Endothelial cell of umbilical vein (primary cell): ENCODE data around the gene CSMD2. TPM values are rescaled to one million over a fixed set of nuclear protein-coding genes. Genes with fewer than 3 reads are reported as not detected.

Source experiments
- BruUV-seq: library from RNA; stranded (reverse); fragments of 400-500 nt; replicated peaks from 2 replicates; lab custom pipeline; 2021; lab: Mats Ljungman, UMichigan
- CTCF ChIA-PET: fragments of 300-600, 350-600 bp; sonication (Branson Sonifier 250); formaldehyde crosslinking; loops from one replicate; lab custom pipeline; 2021; ENCODE audit warnings: antibody characterized with exemption, inconsistent platforms; lab: Charles Lee
- POLR2A ChIA-PET: fragments of 300-600, 350-600 bp; sonication (Branson Sonifier 250); formaldehyde crosslinking; loops from one replicate; lab custom pipeline; 2021; ENCODE audit warnings: antibody characterized with exemption, inconsistent platforms; lab: Charles Lee
- DNase-seq: peaks from one replicate; pipeline ENCODE4 v3.0.0-alpha.2; 2011; ENCODE audit warnings: low read depth, low spot score
- FAIRE-seq: peaks from 2 replicates; lab custom pipeline; 2011; peaks lifted over from hg19 to GRCh38; lab: Jason Lieb, UNC
- H2AFZ ChIP-seq: 2 replicates; pipeline ENCODE4 v1.6.0; 2012; ENCODE audit warnings: low read depth, low read length, control low read depth, inconsistent platforms
- H3K27ac ChIP-seq: 2 replicates; pipeline ENCODE4 v1.5.1; 2011; ENCODE audit warnings: low read depth, mild to moderate bottlenecking, control low read depth, low read length, moderate library complexity; ENCODE audit not compliant: insufficient read depth
- H3K27me3 ChIP-seq, 2 experiments: 2 replicates each; pipeline versions ENCODE4 v1.6.0 to v1.6.1; 2011; ENCODE audit warnings: low read length in 2 of 2, mixed read lengths in 1 of 2; ENCODE audit not compliant: control insufficient read depth in 2 of 2, insufficient read depth in 2 of 2
- H3K36me3 ChIP-seq, 2 experiments: 2 replicates in 1 of 2; 3 replicates in 1 of 2; pipeline ENCODE4 v1.5.1; 2011; ENCODE audit warnings: low read length in 2 of 2, mild to moderate bottlenecking in 1 of 2, moderate library complexity in 1 of 2; ENCODE audit not compliant: control insufficient read depth in 2 of 2, insufficient read depth in 2 of 2; ENCODE audit errors: extremely low read depth in 1 of 2
- H3K4me1 ChIP-seq: 3 replicates; pipeline ENCODE4 v1.5.1; 2011; ENCODE audit warnings: mild to moderate bottlenecking, low read length; ENCODE audit not compliant: control insufficient read depth, insufficient read depth; ENCODE audit errors: extremely low read depth
- H3K4me2 ChIP-seq: 2 replicates; pipeline ENCODE4 v1.6.1; 2011; ENCODE audit warnings: low read length, control low read depth, mixed read lengths; ENCODE audit not compliant: insufficient read depth
- H3K4me3 ChIP-seq, 3 experiments: fragments of 200-600 bp in 1 of 3; sonication (generic), shearing (Covaris generic) in 1 of 3; replicated peaks in 1 of 3; 2 replicates each; pipeline ENCODE4 v1.5.1; 2011 to 2016; ENCODE audit warnings: control low read depth in 3 of 3, low read length in 3 of 3, mild to moderate bottlenecking in 2 of 3, inconsistent platforms in 1 of 3, low read depth in 1 of 3, moderate library complexity in 1 of 3; ENCODE audit not compliant: insufficient read depth in 1 of 3
- H3K79me2 ChIP-seq: 2 replicates; pipeline ENCODE4 v1.6.0; 2012; ENCODE audit warnings: low read length, inconsistent platforms; ENCODE audit not compliant: control insufficient read depth, insufficient read depth
- H3K9ac ChIP-seq: replicated peaks from 2 replicates; pipeline ENCODE3; 2011; ENCODE audit warnings: low read length, control low read depth; ENCODE audit not compliant: insufficient read depth; ENCODE audit errors: extremely low read depth
- H3K9me1 ChIP-seq: replicated peaks from 3 replicates; pipeline ENCODE4 v1.6.0; 2011; ENCODE audit warnings: mild to moderate bottlenecking, low read length; ENCODE audit not compliant: control insufficient read depth, insufficient read depth; ENCODE audit errors: extremely low read depth
- H3K9me3 ChIP-seq: replicated peaks from 2 replicates; pipeline ENCODE4 v1.5.1; 2012; ENCODE audit warnings: low read length, inconsistent platforms; ENCODE audit not compliant: control insufficient read depth, insufficient read depth
- H4K20me1 ChIP-seq: replicated peaks from 2 replicates; pipeline ENCODE3; 2011; ENCODE audit warnings: mild to moderate bottlenecking, low read length; ENCODE audit not compliant: control insufficient read depth, insufficient read depth; ENCODE audit errors: extremely low read depth
- CTCF ChIP-seq, 2 donors: IDR thresholded peaks; 1 replicate in 1 of 2; 2 replicates in 1 of 2; pipeline ENCODE4 v1.5.1; 2011; ENCODE audit warnings: low read length in 2 of 2, mild to moderate bottlenecking in 2 of 2, moderate library complexity in 2 of 2, control low read depth in 1 of 2, inconsistent platforms in 1 of 2, low read depth in 1 of 2; ENCODE audit not compliant: insufficient read depth in 1 of 2; ENCODE audit errors: extremely low read depth in 1 of 2
- EZH2 ChIP-seq: IDR thresholded peaks from 2 replicates; pipeline ENCODE4 v1.6.1; 2012; ENCODE audit warnings: borderline replicate concordance, low read depth, mild to moderate bottlenecking, moderate library complexity, low read length, inconsistent platforms; ENCODE audit not compliant: severe bottlenecking
- FOS ChIP-seq: IDR thresholded peaks from 2 replicates; pipeline ENCODE4 v1.6.1; 2011; ENCODE audit warnings: mild to moderate bottlenecking, low read length, moderate library complexity, borderline replicate concordance; ENCODE audit not compliant: insufficient read depth
- GATA2 ChIP-seq: IDR thresholded peaks from 2 replicates; pipeline ENCODE4 v1.7.0; 2011; ENCODE audit warnings: low read depth, mild to moderate bottlenecking, moderate library complexity, mixed read lengths, low read length; ENCODE audit not compliant: insufficient read length, insufficient read depth
- JUN ChIP-seq: IDR thresholded peaks from 2 replicates; pipeline ENCODE4 v1.6.1; 2011; ENCODE audit warnings: borderline replicate concordance, low read depth; ENCODE audit not compliant: insufficient read length, insufficient read depth
- MAX ChIP-seq: IDR thresholded peaks from 2 replicates; pipeline ENCODE4 v1.6.1; 2011; ENCODE audit not compliant: insufficient read depth, insufficient read length
- MYC ChIP-seq: IDR thresholded peaks from one replicate; pipeline ENCODE4 v1.6.1; 2011; ENCODE audit warnings: mild to moderate bottlenecking, low read depth, low read length
- POLR2A ChIP-seq: IDR thresholded peaks from 2 replicates; pipeline ENCODE4 v1.6.1; 2012; ENCODE audit warnings: low read depth, mild to moderate bottlenecking, control low read depth, low read length
- POLR2AphosphoS5 ChIP-seq: IDR thresholded peaks from 2 replicates; pipeline ENCODE4 v1.6.1; 2012; ENCODE audit warnings: low read depth, mild to moderate bottlenecking, control low read depth, low read length, moderate library complexity; ENCODE audit not compliant: insufficient read depth
- dilution Hi-C: fragments of 300-500 bp; cut with MboI; formaldehyde crosslinking; loops from one replicate; pipeline ENCODE4 v1.15.0; 2019; ENCODE audit warnings: low sequenced_read_pairs; ENCODE audit not compliant: extremely low pct_ligation_motif_present
- intact Hi-C: fragments of 100-400 bp; cut with micrococcal nuclease; formaldehyde crosslinking; loops from one replicate; pipeline ENCODE4 v1.10.0; 2022
- polyA plus RNA-seq, 4 experiments: library from polyadenylated mRNA; depleted of rRNA in 3 of 4; stranded (reverse) in 3 of 4; unstranded in 1 of 4; fragments of >200 nt; gene quantifications; 2 replicates each; pipeline versions ENCODE4 v1.2.1 to v1.2.3, GENCODE V29; 2011 to 2012; ENCODE audit warnings: missing spikeins in 1 of 4
- total RNA-seq: library from RNA; stranded (reverse); gene quantifications from 2 replicates; pipeline ENCODE4 v1.2.3, GENCODE V29; 2021

CSMD2 gene
- total and polyA plus RNA-seq, 2 donors (not counting 3 experiments of a cell fraction or from before 2014, with no cell fraction given) = under 0.01 TPM; not detected in 1

GRCh38 chr1:33828654-33829053 is 336.4 kb downstream of the CSMD2 start:
- dilution Hi-C loops (no loop called here), intact Hi-C loops (no loop called here)
- H4K20me1 ChIP-seq = no peaks in the 10 kb centered on the region
- DNase-seq (no peak), FAIRE-seq (no peak)
- H3K79me2 ChIP-seq = no peaks in the 10 kb centered on the region
- POLR2A ChIA-PET = no interaction called here
- CTCF ChIA-PET = no interaction called here
- no peaks in the 10 kb centered on the region for H3K36me3 ChIP-seq
- no peak overlapping the region for H3K4me3 ChIP-seq
- no peaks in the 10 kb centered on the region for H3K27me3 ChIP-seq
- H2AFZ ChIP-seq = no peak overlapping the region
- no peak overlapping the region for H3K9ac ChIP-seq
- no peaks in the 10 kb centered on the region for H3K4me1 ChIP-seq
- H3K4me2 ChIP-seq = no peak overlapping the region
- no peak for TF ChIP-seq MAX
- TF ChIP-seq JUN = no peak
- no peak for TF ChIP-seq POLR2AphosphoS5
- TF ChIP-seq CTCF (IDR thresholded peaks at IDR 0.05; ENCODE audit: extremely low read depth in 1 of 2, insufficient read depth in 1 of 2, low read depth in 1 of 2, low read length in 2 of 2) = no peak
- TF ChIP-seq FOS = no peak
- no peak for TF ChIP-seq MYC
- TF ChIP-seq POLR2A = no peak
- TF ChIP-seq EZH2 = no peak
- TF ChIP-seq GATA2 = no peak
- H3K9me3 ChIP-seq = peaks cover 5% of the 10 kb centered on the region
- H3K27ac ChIP-seq = no peak overlapping the region
- BruUV-seq = no TSS peak
- H3K9me1 ChIP-seq = no peaks in the 10 kb centered on the region
